Muscle of arm (tissue), 12 donors: ENCODE data around the gene PRPH. TPM values are rescaled to one million over a fixed set of nuclear protein-coding genes. Genes with fewer than 3 reads are reported as not detected.
"Not testable (repeated sequence)": the region's sequence is repeated elsewhere in the genome, so short reads cannot be mapped to it uniquely, and the experiment has no call there.

Experiments
- DNase-seq: peaks from one replicate; pipeline ENCODE4 v3.0.0-alpha.2; 2013
- polyA plus RNA-seq, 12 donors: library from polyadenylated mRNA; unstranded; fragments of 120-200 nt; gene quantifications; one replicate each; pipeline ENCODE4 v1.2.1, GENCODE V29; 2013; ENCODE audit not compliant: insufficient read length in 12 of 12

Gene PRPH
- polyA plus RNA-seq, 12 donors = 0.56 to 76.2 (median 1.3) TPM; not detected in 1

GRCh38 chr12:49296836-49297694, 2.1 kb downstream of the PRPH start:
- DNase-seq = no peak

- no peak for DNase-seq
Measured at GRCh38 chr12:49297695-49298060, 2.7 kb downstream of the PRPH start.

DNA sequence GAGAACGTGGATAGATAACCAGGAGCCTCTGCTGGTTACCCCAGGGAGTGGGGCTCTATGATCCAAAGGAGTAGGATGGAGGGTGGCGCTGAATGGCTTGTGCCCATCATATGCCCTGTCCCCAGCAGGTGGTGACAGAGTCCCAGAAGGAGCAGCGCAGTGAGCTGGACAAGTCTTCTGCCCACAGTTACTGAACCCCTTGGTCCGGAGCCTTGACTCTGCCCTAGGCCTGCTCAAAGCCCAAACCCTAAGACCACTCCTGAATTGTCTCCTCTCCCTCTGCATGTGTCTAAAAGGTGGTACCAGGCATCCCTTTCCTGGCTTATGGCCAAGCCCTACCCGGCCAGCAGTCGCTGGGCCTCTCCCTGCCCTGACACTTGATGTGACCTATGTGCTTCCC, 3.2 kb downstream of the PRPH start:
- DNase-seq = no peak

DNA sequence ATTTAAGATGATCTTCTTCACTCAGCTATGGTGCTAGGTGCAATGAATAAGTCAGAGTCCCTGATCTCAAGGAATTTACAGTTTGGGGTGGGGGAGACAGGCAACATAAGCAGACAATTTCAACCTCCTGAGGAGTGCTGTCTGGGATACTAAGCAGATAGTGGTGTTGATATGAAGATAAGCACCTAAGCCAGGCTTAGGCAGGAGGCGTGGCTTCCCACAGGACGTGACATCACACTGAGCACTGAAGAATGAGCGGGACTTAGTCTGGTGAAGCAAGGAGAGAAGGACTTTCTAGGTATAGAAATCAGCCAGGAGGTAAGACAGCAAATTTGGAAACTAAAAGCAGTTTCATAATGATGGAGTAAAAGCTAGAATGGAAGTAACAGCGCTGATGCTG, 6.8 kb downstream of the PRPH start:
- DNase-seq = no peak

GRCh38 chr12:49304161-49304560, 9.2 kb downstream of the PRPH start:
- DNase-seq = no peak

- DNase-seq = no peak
Measured at GRCh38 chr12:49305762-49306510, 11.0 kb downstream of the PRPH start.

DNA sequence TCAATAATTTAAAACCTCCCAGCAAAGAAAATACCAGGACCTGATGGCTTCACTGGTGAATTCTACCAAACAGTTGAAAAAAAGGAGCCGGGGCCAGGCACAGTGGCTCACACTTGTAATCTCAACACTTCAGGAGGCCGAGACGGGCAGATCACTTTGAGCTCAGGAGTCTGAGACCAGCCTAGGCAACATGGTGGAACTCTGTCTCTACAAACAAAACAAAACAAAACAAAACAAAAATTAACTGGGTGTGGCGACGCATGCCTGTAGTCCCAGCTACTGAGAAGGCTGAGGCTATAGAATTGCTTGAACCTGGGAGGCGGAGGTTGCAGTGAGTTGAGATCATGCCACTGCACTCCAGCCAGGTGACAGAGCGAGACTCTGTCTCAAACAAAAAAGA, 14.4 kb downstream of the PRPH start:
- no peak for DNase-seq

- not testable (repeated sequence) for DNase-seq
Measured at GRCh38 chr12:49310451-49311000, 15.6 kb downstream of the PRPH start.

DNA sequence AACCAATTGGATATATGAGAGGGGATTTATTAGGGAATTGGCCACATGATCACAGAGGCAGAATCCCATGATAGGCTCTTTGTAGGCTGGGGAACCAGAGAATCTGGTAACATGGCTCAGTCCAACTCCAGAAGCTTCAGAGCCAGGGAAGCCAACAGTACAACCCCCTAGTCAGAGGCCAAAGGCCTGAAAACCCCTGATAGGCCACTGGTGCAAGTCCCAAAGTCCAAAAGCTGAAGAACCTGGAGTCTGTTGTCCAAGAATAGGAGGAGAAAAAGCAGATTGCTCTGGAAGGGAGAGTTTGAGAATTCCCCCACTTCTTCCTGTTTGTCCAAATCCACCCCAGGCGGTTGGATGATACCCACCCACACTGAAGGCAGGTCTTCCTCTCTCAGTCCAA, 19.9 kb downstream of the PRPH start:
- DNase-seq = no peak

DNA sequence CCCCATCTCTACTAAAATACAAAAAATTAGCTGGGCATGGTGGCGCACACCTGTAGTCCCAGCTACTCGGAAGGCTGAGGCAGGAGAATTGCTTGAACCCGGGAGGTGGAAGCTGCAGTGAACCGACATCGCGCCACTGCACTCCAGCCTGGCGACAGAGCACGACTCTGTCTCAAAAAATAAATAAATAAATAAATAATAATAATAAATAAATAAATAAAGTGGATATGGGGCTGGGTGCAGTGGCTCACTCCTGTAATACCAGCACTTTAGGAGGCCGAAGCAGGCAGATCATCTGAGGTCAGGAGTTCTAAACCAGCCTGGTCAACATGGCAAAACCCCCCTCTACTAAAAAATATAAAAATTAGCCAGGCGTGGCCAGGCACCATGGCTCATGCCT, 22.2 kb downstream of the PRPH start:
- DNase-seq = not testable (repeated sequence)

DNA sequence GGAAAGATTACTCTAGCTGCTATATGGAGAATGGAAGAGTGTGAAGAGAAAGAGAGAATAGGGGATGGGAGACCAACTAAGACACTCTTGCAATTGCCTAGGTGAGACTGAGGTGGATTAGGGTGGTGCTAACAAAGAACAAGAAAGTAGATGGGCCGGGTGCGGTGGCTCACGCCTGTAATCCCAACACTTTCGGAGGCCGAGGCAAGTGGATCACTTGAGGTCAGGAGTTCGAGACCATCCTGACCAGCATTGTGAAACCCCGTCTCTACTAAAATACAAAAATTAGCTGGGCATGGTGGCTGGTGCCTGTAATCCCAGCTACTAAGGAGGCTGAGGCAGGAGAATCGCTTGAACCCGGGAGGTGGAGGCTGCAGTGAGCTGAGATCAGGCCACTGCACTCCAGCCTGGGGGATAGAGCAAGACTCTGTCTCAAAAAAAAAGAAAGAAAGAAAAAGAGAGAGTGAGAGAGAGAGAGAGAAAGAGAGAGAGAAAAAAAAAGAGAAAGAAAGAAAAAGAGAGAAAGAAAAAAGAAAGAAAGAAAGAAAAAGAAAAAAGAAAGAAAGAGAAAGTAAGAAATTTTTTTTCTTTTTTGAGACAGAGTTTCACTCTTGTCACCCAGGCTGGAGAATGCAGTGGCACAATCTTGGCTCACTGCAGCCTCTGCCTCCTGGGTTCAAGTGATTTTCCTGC, 25.6 kb downstream of the PRPH start:
- not testable (repeated sequence) for DNase-seq

- no peak for DNase-seq
Measured at GRCh38 chr12:49322367-49322707, 27.4 kb downstream of the PRPH start.

- peak; percentile 98 for DNase-seq
Measured at GRCh38 chr12:49322708-49323523, 28.0 kb downstream of the PRPH start, which contains the start of gene TROAP. TROAP (plus strand) TSS chr12:49323255; CDS start chr12:49323609, 354 bp downstream.

- no peak for DNase-seq
Measured at GRCh38 chr12:49323524-49324097, 28.7 kb downstream of the PRPH start.

- no peak for DNase-seq
Measured at GRCh38 chr12:49325606-49326005, 30.7 kb downstream of the PRPH start.

- no peak for DNase-seq
Measured at GRCh38 chr12:49327368-49327767, 32.4 kb downstream of the PRPH start.

- DNase-seq = no peak
Measured at GRCh38 chr12:49327887-49328286, 32.9 kb downstream of the PRPH start.

GRCh38 chr12:49328816-49329215, 33.9 kb downstream of the PRPH start:
- DNase-seq = no peak

DNA sequence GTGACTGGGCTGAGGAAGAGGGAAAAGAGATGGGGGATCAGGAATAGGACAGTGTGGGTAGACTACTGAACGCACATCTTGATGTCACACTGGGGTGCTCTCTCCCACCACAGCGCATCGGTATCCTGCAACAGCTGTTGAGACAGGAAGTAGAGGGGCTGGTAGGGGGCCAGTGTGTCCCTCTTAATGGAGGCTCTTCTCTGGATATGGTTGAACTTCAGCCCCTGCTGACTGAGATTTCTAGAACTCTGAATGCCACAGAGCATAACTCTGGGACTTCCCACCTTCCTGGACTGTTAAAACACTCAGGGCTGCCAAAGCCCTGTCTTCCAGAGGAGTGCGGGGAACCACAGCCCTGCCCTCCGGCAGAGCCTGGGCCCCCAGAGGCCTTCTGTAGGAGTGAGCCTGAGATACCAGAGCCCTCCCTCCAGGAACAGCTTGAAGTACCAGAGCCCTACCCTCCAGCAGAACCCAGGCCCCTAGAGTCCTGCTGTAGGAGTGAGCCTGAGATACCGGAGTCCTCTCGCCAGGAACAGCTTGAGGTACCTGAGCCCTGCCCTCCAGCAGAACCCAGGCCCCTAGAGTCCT, 35.2 kb downstream of the PRPH start:
- no peak for DNase-seq

DNA sequence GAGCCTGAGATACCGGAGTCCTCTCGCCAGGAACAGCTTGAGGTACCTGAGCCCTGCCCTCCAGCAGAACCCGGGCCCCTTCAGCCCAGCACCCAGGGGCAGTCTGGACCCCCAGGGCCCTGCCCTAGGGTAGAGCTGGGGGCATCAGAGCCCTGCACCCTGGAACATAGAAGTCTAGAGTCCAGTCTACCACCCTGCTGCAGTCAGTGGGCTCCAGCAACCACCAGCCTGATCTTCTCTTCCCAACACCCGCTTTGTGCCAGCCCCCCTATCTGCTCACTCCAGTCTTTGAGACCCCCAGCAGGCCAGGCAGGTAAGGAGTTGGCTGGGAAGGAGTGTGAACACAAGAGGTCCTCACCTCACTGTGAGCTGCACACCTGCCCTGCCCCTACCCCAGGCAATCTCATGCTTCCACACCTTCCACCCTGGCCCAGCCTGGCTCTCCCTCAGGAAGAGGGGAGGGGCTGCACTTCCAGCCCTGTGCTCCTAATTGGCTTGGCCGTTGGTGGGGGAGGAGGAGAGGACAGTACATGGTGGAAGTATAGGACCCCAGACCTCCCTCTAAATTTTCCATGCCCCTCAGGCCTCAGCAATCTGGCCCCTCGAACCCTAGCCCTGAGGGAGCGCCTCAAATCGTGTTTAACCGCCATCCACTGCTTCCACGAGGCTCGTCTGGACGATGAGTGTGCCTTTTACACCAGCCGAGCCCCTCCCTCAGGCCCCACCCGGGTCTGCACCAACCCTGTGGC, 35.9 kb downstream of the PRPH start:
- DNase-seq = no peak
